Upper lobe of right lung (tissue), 1 donor: ENCODE results near the gene TRAF3. TPM values are rescaled to one million over a fixed set of nuclear protein-coding genes. Genes with fewer than 3 reads are reported as not detected.

ENCODE experiments used
- ATAC-seq: fragments of 200-7000 bp; cut with Tn5 transposase; one replicate; pipeline ENCODE4 v1.9.1; 2020; ENCODE audit warnings: mild to moderate bottlenecking, moderate library complexity
- DNase-seq: peaks from one replicate; pipeline ENCODE4 v3.0.0-alpha.2; 2020
- H3K27ac ChIP-seq: fragments of 200-600 bp; one replicate; pipeline ENCODE4 v1.8.0; 2022
- H3K27me3 ChIP-seq: fragments of 200-600 bp; one replicate; pipeline ENCODE4 v1.8.0; 2022; ENCODE audit warnings: mild to moderate bottlenecking
- H3K36me3 ChIP-seq: fragments of 200-600 bp; one replicate; pipeline ENCODE4 v1.8.0; 2022
- H3K4me1 ChIP-seq: fragments of 200-600 bp; one replicate; pipeline ENCODE4 v1.8.0; 2022
- H3K4me3 ChIP-seq: fragments of 200-600 bp; one replicate; pipeline ENCODE4 v1.8.0; 2022; ENCODE audit warnings: mild to moderate bottlenecking
- H3K9me3 ChIP-seq: fragments of 200-600 bp; one replicate; pipeline ENCODE4 v1.8.0; 2022
- CTCF ChIP-seq: fragments of 200-600 bp; IDR thresholded peaks from one replicate; pipeline ENCODE4 v1.8.0; 2022; ENCODE audit warnings: antibody characterized with exemption
- intact Hi-C: fragments of 100-400 bp; cut with DNase I; formaldehyde crosslinking; loops from one replicate; pipeline ENCODE4 v1.11.0; 2022
- total RNA-seq: library from RNA; stranded (reverse); fragmentation: NEBNext Ultra II Directional; extraction: Animal tissue kit (Norgen Biotek cat#: 25700); gene quantifications from one replicate; pipeline ENCODE4 v1.2.1, GENCODE V29; 2021
- donor health status: DM: no; HTN: yes; CAD: no; lungs with severe emphysema.

Gene TRAF3
- total RNA-seq, 1 donor from 2014 or later = 22.3 TPM

GRCh38 chr14:102932484-102933248 is 155.4 kb downstream of the TRAF3 start:
- ATAC-seq (no peak), DNase-seq (no peak)
- Histone ChIP-seq H3K27ac (no peak overlapping the region), H3K4me3 (no peak overlapping the region), H3K27me3 (peaks cover 15% of the 10 kb centered on the region), H3K4me1 (peaks cover 15% of the 10 kb centered on the region), H3K36me3 (peaks cover 19% of the 10 kb centered on the region), H3K9me3 (no peaks in the 10 kb centered on the region)
- TF ChIP-seq CTCF = no peak
- intact Hi-C loops = no loop called here

GRCh38 chr14:102933618-102934231 is 156.5 kb downstream of the TRAF3 start:
- Histone ChIP-seq H3K27me3 (peaks cover 12% of the 10 kb centered on the region), H3K36me3 (peaks cover 30% of the 10 kb centered on the region), H3K27ac (no peak overlapping the region), H3K9me3 (no peaks in the 10 kb centered on the region), H3K4me3 (no peak overlapping the region), H3K4me1 (peaks cover 12% of the 10 kb centered on the region)
- DNase-seq (no peak), ATAC-seq (no peak)
- no peak for TF ChIP-seq CTCF
- intact Hi-C loops = no loop called here

GRCh38 chr14:102935756-102936155 is 158.5 kb downstream of the TRAF3 start:
- no peaks in the 10 kb centered on the region for H3K27me3 ChIP-seq
- H3K4me1 ChIP-seq = peaks cover 2% of the 10 kb centered on the region
- no peak for ATAC-seq
- intact Hi-C loops = no loop called here
- H3K36me3 ChIP-seq = peaks cover 48% of the 10 kb centered on the region
- no peak overlapping the region for H3K27ac ChIP-seq
- H3K9me3 ChIP-seq = no peaks in the 10 kb centered on the region
- H3K4me3 ChIP-seq = no peak overlapping the region
- DNase-seq = no peak
- TF ChIP-seq CTCF = no peak

GRCh38 chr14:102937331-102938175 is 160.3 kb downstream of the TRAF3 start:
- no peaks in the 10 kb centered on the region for H3K9me3 ChIP-seq
- H3K4me3 ChIP-seq = no peak overlapping the region
- peaks cover 64% of the 10 kb centered on the region for H3K36me3 ChIP-seq
- intact Hi-C loops = no loop called here
- TF ChIP-seq CTCF = no peak
- no peak overlapping the region for H3K27ac ChIP-seq
- DNase-seq = no peak
- H3K4me1 ChIP-seq = peaks cover 4% of the 10 kb centered on the region
- no peaks in the 10 kb centered on the region for H3K27me3 ChIP-seq
- ATAC-seq = no peak

- H3K27ac ChIP-seq = no peak overlapping the region
- peaks cover 67% of the 10 kb centered on the region for H3K36me3 ChIP-seq
- peaks cover 4% of the 10 kb centered on the region for H3K4me1 ChIP-seq
- no peak for ATAC-seq
- H3K27me3 ChIP-seq = no peaks in the 10 kb centered on the region
- no peaks in the 10 kb centered on the region for H3K9me3 ChIP-seq
- intact Hi-C loops = no loop called here
- no peak for DNase-seq
- H3K4me3 ChIP-seq = no peak overlapping the region
- no peak for TF ChIP-seq CTCF
Observed at GRCh38 chr14:102938191-102938590, 160.9 kb downstream of the TRAF3 start.
